RWPE1 (cell line): ENCODE measurements around the gene AXL.
A peak's percentile ranks its signal among the peaks of the same experiment; 100 is the strongest.

ENCODE experiments used
- CTCF ChIA-PET: fragments of 350-600 bp; sonication (Branson Sonifier 250); formaldehyde crosslinking; extraction: SDS; loops from one replicate; lab custom pipeline; 2021; lab: Yijun Ruan, JAX
- POLR2A ChIA-PET: fragments of 400-600 bp; formaldehyde crosslinking; extraction: SDS; loops from one replicate; lab custom pipeline; 2020; ENCODE audit warnings: antibody characterized with exemption; ENCODE audit not compliant: low non-redundant PET; lab: Yijun Ruan, JAX
- DNase-seq: peaks from one replicate; pipeline ENCODE4 v3.0.0; 2012; ENCODE audit warnings: low spot score
- H3K27ac ChIP-seq: fragments of 450-650 bp; 2 replicates; pipeline ENCODE4 v1.5.1; 2017
- CTCF ChIP-seq: fragments of 450-650 bp; conservative IDR thresholded peaks from 2 replicates; pipeline ENCODE4 v1.5.1; 2017; ENCODE audit warnings: low read depth, mild to moderate bottlenecking

The AXL gene

GRCh38 chr19:41220811-41221210 is 1.8 kb downstream of the AXL start:
- H3K27ac ChIP-seq, result peak overlapping the region; percentile 98
- CTCF ChIA-PET, result interaction anchor here (1.0 to 1.2 kb wide), 2 partner anchors 11 to 42 kb away, joined by 3 read pairs; no protein-coding TSS in a partner anchor
- no peak for TF ChIP-seq CTCF
- POLR2A ChIA-PET, result no interaction called here
- no peak for DNase-seq

- ChIA-PET POLR2A (no interaction called here), CTCF (interaction anchor here (1.0 kb wide), 1 partner anchor 41 kb away, joined by 3 read pairs; no protein-coding TSS in a partner anchor)
- no peak for TF ChIP-seq CTCF
- DNase-seq, result no peak
- H3K27ac ChIP-seq, result peak overlapping the region; percentile 98
Measured at GRCh38 chr19:41221514-41222205, 2.6 kb downstream of the AXL start.

- TF ChIP-seq CTCF, result no peak
- peak overlapping the region; percentile 98 for H3K27ac ChIP-seq
- DNase-seq, result no peak
- ChIA-PET CTCF (no interaction called here), POLR2A (no interaction called here)
Measured at GRCh38 chr19:41222240-41222639, 3.2 kb downstream of the AXL start.

- no peak for TF ChIP-seq CTCF
- CTCF ChIA-PET, result interaction anchor here (1.2 to 2.9 kb wide), 2 partner anchors 19 to 38 kb away, joined by 4 to 11 read pairs; no protein-coding TSS in a partner anchor
- DNase-seq, result peak; percentile 67
- POLR2A ChIA-PET, result interaction anchor here (1.0 kb wide), 1 partner anchor 21 kb away, joined by 4 read pairs; no protein-coding TSS in a partner anchor
- peak overlapping the region; percentile 98 for H3K27ac ChIP-seq
Measured at GRCh38 chr19:41223431-41224234, 4.6 kb downstream of the AXL start.

GRCh38 chr19:41224632-41225031 is 5.6 kb downstream of the AXL start:
- POLR2A ChIA-PET, result interaction anchor here (0.6 to 1.0 kb wide), 2 partner anchors 21 to 22 kb away, joined by 3 to 4 read pairs; no protein-coding TSS in a partner anchor
- CTCF ChIA-PET, result interaction anchor here (1.2 to 2.9 kb wide), 2 partner anchors 20 to 37 kb away, joined by 4 to 11 read pairs; no protein-coding TSS in a partner anchor
- DNase-seq, result no peak
- peak overlapping the region; percentile 98 for H3K27ac ChIP-seq
- no peak for TF ChIP-seq CTCF
